Naive thymus-derived CD4-positive, alpha-beta T cell (primary cell): ENCODE data around the gene PRKCA. TPM values are rescaled to one million over a fixed set of nuclear protein-coding genes. Genes with fewer than 3 reads are reported as not detected.

Experiments
- ATAC-seq: fragments of 150-1000 bp; cut with Tn5 transposase; 2 replicates; pipeline ENCODE4 v1.10.0; 2021; ENCODE audit warnings: mild to moderate bottlenecking, moderate library complexity
- CTCF ChIA-PET: fragments of 350-600 bp; sonication (Branson Sonifier 250); formaldehyde crosslinking; loops from one replicate; lab custom pipeline; 2021; ENCODE audit warnings: antibody characterized with exemption; lab: Charles Lee
- POLR2A ChIA-PET: fragments of 350-600 bp; sonication (Branson Sonifier 250); formaldehyde crosslinking; loops from one replicate; lab custom pipeline; 2021; ENCODE audit warnings: antibody characterized with exemption, inconsistent platforms; lab: Charles Lee
- DNase-seq, 9 donors: peaks; one replicate each; pipeline versions ENCODE4 v3.0.0 to v3.0.0-alpha.2; 2020 to 2022; ENCODE audit warnings: mixed read lengths in 1 of 9
- H3K27ac ChIP-seq: one replicate; pipeline ENCODE4 v1.7.0; 2013; ENCODE audit warnings: mild to moderate bottlenecking, low read depth, low read length, moderate library complexity
- H3K27me3 ChIP-seq, 2 donors: one replicate each; pipeline ENCODE4 v1.7.0; 2013; ENCODE audit warnings: low read length in 2 of 2, mild to moderate bottlenecking in 2 of 2, moderate library complexity in 2 of 2; ENCODE audit not compliant: control insufficient read depth in 2 of 2, insufficient read depth in 2 of 2
- H3K36me3 ChIP-seq, 3 experiments: 1 replicate in 2 of 3; 2 replicates in 1 of 3; pipeline ENCODE4 v1.7.0; 2013; ENCODE audit warnings: low read length in 3 of 3, mild to moderate bottlenecking in 3 of 3, moderate library complexity in 1 of 3; ENCODE audit not compliant: insufficient read depth in 3 of 3, control insufficient read depth in 2 of 3
- H3K4me1 ChIP-seq, 2 donors: one replicate each; pipeline ENCODE4 v1.7.0; 2013; ENCODE audit warnings: low read length in 2 of 2, mild to moderate bottlenecking in 2 of 2, moderate library complexity in 1 of 2; ENCODE audit not compliant: control insufficient read depth in 2 of 2, insufficient read depth in 2 of 2
- H3K4me3 ChIP-seq: 2 replicates; pipeline ENCODE4 v1.7.0; 2013; ENCODE audit warnings: mild to moderate bottlenecking, low read length
- H3K9me3 ChIP-seq, 3 experiments: 1 replicate in 2 of 3; 2 replicates in 1 of 3; pipeline ENCODE4 v1.7.0; 2013; ENCODE audit warnings: low read length in 3 of 3; ENCODE audit not compliant: control insufficient read depth in 2 of 3
- H3K27ac Mint-ChIP-seq, 9 donors: one replicate each; pipeline ENCODE4 v1.8.0; 2020 to 2022; ENCODE audit warnings: mixed read lengths in 9 of 9, mild to moderate bottlenecking in 8 of 9, moderate library complexity in 5 of 9, inconsistent platforms in 2 of 9
- H3K27me3 Mint-ChIP-seq, 5 donors: one replicate each; pipeline ENCODE4 v1.8.0; 2021 to 2022; ENCODE audit warnings: mixed read lengths in 5 of 5, mild to moderate bottlenecking in 1 of 5
- H3K36me3 Mint-ChIP-seq, 5 donors: one replicate each; pipeline ENCODE4 v1.8.0; 2020 to 2022; ENCODE audit warnings: mixed read lengths in 5 of 5, mild to moderate bottlenecking in 3 of 5, inconsistent platforms in 1 of 5
- H3K4me1 Mint-ChIP-seq, 7 donors: one replicate each; pipeline ENCODE4 v1.8.0; 2020 to 2022; ENCODE audit warnings: mixed read lengths in 7 of 7, mild to moderate bottlenecking in 3 of 7, inconsistent platforms in 1 of 7
- H3K4me3 Mint-ChIP-seq, 10 donors: one replicate each; pipeline ENCODE4 v1.8.0; 2020 to 2022; ENCODE audit warnings: mild to moderate bottlenecking in 10 of 10, mixed read lengths in 10 of 10, moderate library complexity in 6 of 10, inconsistent platforms in 2 of 10
- H3K9me3 Mint-ChIP-seq, 11 donors: one replicate each; pipeline ENCODE4 v1.8.0; 2020 to 2022; ENCODE audit warnings: mixed read lengths in 11 of 11, mild to moderate bottlenecking in 4 of 11, inconsistent platforms in 1 of 11, moderate library complexity in 1 of 11
- intact Hi-C, 2 donors: fragments of 100-400 bp; cut with micrococcal nuclease; formaldehyde crosslinking; loops; one replicate each; pipeline ENCODE4 v1.15.1; 2023
- polyA plus RNA-seq, 2 donors: library from polyadenylated mRNA; unstranded; fragments of 300-500 nt; fragmentation: Illumina TruSeq; gene quantifications; one replicate each; pipeline ENCODE4 v1.2.3, GENCODE V29; 2021
- total RNA-seq, 6 experiments: library from RNA in 5 of 6; stranded (reverse) in 5 of 6; gene quantifications; 1 replicate in 5 of 6; 2 replicates in 1 of 6; pipeline ENCODE4 v1.2.3 and lab custom pipeline; 2021 to 2026

Gene PRKCA
- total and polyA plus RNA-seq, 7 experiments from 2014 or later = 4.1 to 186 (median 122) TPM

DNA sequence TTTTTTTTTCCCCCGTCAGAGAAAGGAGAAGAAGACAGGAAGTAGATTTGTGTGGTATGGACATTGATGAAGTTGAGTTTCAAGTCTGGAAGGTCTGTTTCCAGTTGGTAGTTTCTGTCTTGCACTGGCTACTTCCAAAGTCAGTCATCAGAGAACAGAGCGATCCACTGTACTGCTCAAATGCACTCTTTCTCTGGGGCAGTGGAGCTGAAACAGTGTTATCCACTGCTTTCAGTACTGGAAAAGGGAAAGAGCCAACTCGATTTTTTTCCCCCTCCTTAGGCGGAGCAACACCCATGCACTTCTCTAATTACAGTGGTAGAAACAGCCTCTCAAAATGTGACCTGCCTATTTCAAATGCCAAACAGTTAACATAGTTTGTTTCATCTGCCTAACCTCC lies 7.4 kb downstream of the PRKCA start:
- no peaks in the 10 kb centered on the region for H3K27me3 Mint-ChIP-seq
- Histone ChIP-seq H3K4me3 (no peak overlapping the region), H3K27ac (no peak overlapping the region), H3K36me3 (peaks cover 0 to 7% (median 0%) of the 10 kb centered on the region in 3 experiments), H3K4me1 (peaks cover 12 to 73% of the 10 kb centered on the region in 2 donors), H3K27me3 (no peaks in the 10 kb centered on the region), H3K9me3 (no peaks in the 10 kb centered on the region)
- H3K4me1 Mint-ChIP-seq = peaks cover 55 to 100% (median 96%) of the 10 kb centered on the region in 7 donors
- H3K36me3 Mint-ChIP-seq = peaks cover 4 to 68% (median 46%) of the 10 kb centered on the region in 5 donors
- DNase-seq (no peak), ATAC-seq (no peak)
- peak overlapping the region; percentile 4 to 99 (median 50) for H3K4me3 Mint-ChIP-seq
- POLR2A ChIA-PET = interaction anchor here (0.7 to 1.9 kb wide), 3 partner anchors 8 to 29 kb away, joined by 3 to 10 read pairs (median 4); no protein-coding TSS in a partner anchor
- CTCF ChIA-PET = interaction anchor here (0.7 kb wide), 1 partner anchor 236 kb away, joined by 3 read pairs; no protein-coding TSS in a partner anchor
- intact Hi-C loops = no loop called here
- H3K27ac Mint-ChIP-seq = peak overlapping the region; percentile 22 to 98 (median 88)
- H3K9me3 Mint-ChIP-seq = peaks cover 0 to 3% (median 0%) of the 10 kb centered on the region in 11 donors

GRCh38 chr17:66310528-66311148 lies 8.2 kb downstream of the PRKCA start:
- CTCF ChIA-PET = interaction anchor here (0.7 kb wide), 1 partner anchor 235 kb away, joined by 3 read pairs; no protein-coding TSS in a partner anchor
- Histone ChIP-seq H3K4me3 (no peak overlapping the region), H3K27ac (peak overlapping the region; percentile 31), H3K9me3 (no peaks in the 10 kb centered on the region), H3K27me3 (no peaks in the 10 kb centered on the region), H3K4me1 (peaks cover 11 to 68% of the 10 kb centered on the region in 2 donors), H3K36me3 (peaks cover 0 to 7% (median 0%) of the 10 kb centered on the region in 3 experiments)
- Mint-ChIP-seq H3K36me3 (peaks cover 6 to 68% (median 48%) of the 10 kb centered on the region in 5 donors), H3K27me3 (no peaks in the 10 kb centered on the region), H3K9me3 (peaks cover 0 to 3% (median 0%) of the 10 kb centered on the region in 11 donors), H3K27ac (peak overlapping the region; percentile 21 to 98 (median 88)), H3K4me3 (peak overlapping the region in 9 of 10 donors; percentile 2 to 99 (median 51)), H3K4me1 (peaks cover 56 to 100% (median 94%) of the 10 kb centered on the region in 7 donors)
- DNase-seq = peak in 1 of 9 donors; percentile 37
- POLR2A ChIA-PET = interaction anchor here (0.7 to 1.9 kb wide), 4 partner anchors 9 to 28 kb away, joined by 3 to 10 read pairs (median 4); no protein-coding TSS in a partner anchor
- intact Hi-C loops = no loop called here
- no peak for ATAC-seq

GRCh38 chr17:66312912-66313311 lies 10.5 kb downstream of the PRKCA start:
- ChIA-PET CTCF (interaction anchor here (0.6 to 1.7 kb wide), 5 partner anchors 9 to 101 kb away, joined by 3 to 9 read pairs (median 3); no protein-coding TSS in a partner anchor), POLR2A (interaction anchor here (1.3 to 6.6 kb wide), 4 partner anchors 9 to 15 kb away, joined by 4 to 89 read pairs (median 12); no protein-coding TSS in a partner anchor)
- peaks cover 10 to 64% (median 38%) of the 10 kb centered on the region in 5 donors for H3K36me3 Mint-ChIP-seq
- Histone ChIP-seq H3K4me3 (no peak overlapping the region), H3K27ac (no peak overlapping the region), H3K27me3 (no peaks in the 10 kb centered on the region), H3K36me3 (peaks cover 0 to 7% (median 0%) of the 10 kb centered on the region in 3 experiments), H3K4me1 (peaks cover 4 to 62% of the 10 kb centered on the region in 2 donors), H3K9me3 (no peaks in the 10 kb centered on the region)
- no peaks in the 10 kb centered on the region for H3K27me3 Mint-ChIP-seq
- intact Hi-C loops = loop anchor here (1.0 kb wide), 2 partner anchors 8 to 9 kb away; no protein-coding TSS in a partner anchor
- no peaks in the 10 kb centered on the region for H3K9me3 Mint-ChIP-seq
- peak overlapping the region; percentile 3 to 81 (median 65) for H3K27ac Mint-ChIP-seq
- peaks cover 60 to 98% (median 91%) of the 10 kb centered on the region in 7 donors for H3K4me1 Mint-ChIP-seq
- DNase-seq (no peak), ATAC-seq (no peak)
- H3K4me3 Mint-ChIP-seq = peak overlapping the region in 9 of 10 donors; percentile 33 to 74 (median 58)

DNA sequence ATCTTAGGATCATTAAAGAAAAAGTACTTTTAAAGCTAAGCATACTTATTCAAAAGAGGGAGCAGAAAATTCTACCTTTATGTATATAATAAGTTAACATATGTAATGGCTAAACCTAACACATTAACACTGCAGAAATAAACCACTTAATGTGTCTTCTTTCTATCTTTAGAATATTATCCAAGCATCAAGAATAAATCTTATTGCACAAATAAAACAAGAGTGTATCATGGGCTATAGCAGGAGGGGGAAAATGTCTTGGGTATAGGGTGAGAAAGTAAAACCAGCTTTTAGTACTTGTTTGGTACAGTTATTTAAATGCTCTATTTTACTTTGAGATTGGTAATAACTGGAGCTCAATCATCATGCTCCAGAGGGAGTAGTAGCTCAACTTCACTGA lies 10.9 kb downstream of the PRKCA start:
- Histone ChIP-seq H3K9me3 (no peaks in the 10 kb centered on the region), H3K27ac (no peak overlapping the region), H3K4me1 (peaks cover 4 to 63% of the 10 kb centered on the region in 2 donors), H3K36me3 (peaks cover 0 to 7% (median 0%) of the 10 kb centered on the region in 3 experiments), H3K4me3 (no peak overlapping the region), H3K27me3 (no peaks in the 10 kb centered on the region)
- Mint-ChIP-seq H3K4me3 (peak overlapping the region in 9 of 10 donors; percentile 3 to 74 (median 58)), H3K9me3 (no peaks in the 10 kb centered on the region), H3K36me3 (peaks cover 10 to 64% (median 34%) of the 10 kb centered on the region in 5 donors), H3K27me3 (no peaks in the 10 kb centered on the region), H3K4me1 (peaks cover 60 to 98% (median 91%) of the 10 kb centered on the region in 7 donors), H3K27ac (peak overlapping the region in 8 of 9 donors; percentile 20 to 81 (median 56))
- ChIA-PET POLR2A (interaction anchor here (1.3 to 6.6 kb wide), 4 partner anchors 9 to 15 kb away, joined by 4 to 89 read pairs (median 12); no protein-coding TSS in a partner anchor), CTCF (interaction anchor here (0.6 to 1.7 kb wide), 4 partner anchors 9 to 100 kb away, joined by 3 to 9 read pairs (median 6); no protein-coding TSS in a partner anchor)
- DNase-seq (no peak), ATAC-seq (no peak)
- intact Hi-C loops = loop anchor here (1.0 kb wide), 2 partner anchors 8 to 9 kb away; no protein-coding TSS in a partner anchor

GRCh38 chr17:66313995-66314659 lies 11.7 kb downstream of the PRKCA start:
- H3K9me3 Mint-ChIP-seq = no peaks in the 10 kb centered on the region
- intact Hi-C loops = loop anchor here (1.0 kb wide), 3 partner anchors 9 to 17 kb away; no protein-coding TSS in a partner anchor
- POLR2A ChIA-PET = interaction anchor here (1.3 to 6.6 kb wide), 4 partner anchors 8 to 14 kb away, joined by 4 to 89 read pairs (median 12); no protein-coding TSS in a partner anchor
- no peaks in the 10 kb centered on the region for H3K27me3 ChIP-seq
- H3K9me3 ChIP-seq = no peaks in the 10 kb centered on the region
- peaks cover 4 to 57% of the 10 kb centered on the region in 2 donors for H3K4me1 ChIP-seq
- H3K4me3 Mint-ChIP-seq = peak overlapping the region in 7 of 10 donors; percentile 0 to 74 (median 54)
- H3K36me3 Mint-ChIP-seq = peaks cover 10 to 58% (median 26%) of the 10 kb centered on the region in 5 donors
- CTCF ChIA-PET = interaction anchor here (0.7 to 1.7 kb wide), 3 partner anchors 10 to 295 kb away, joined by 4 to 9 read pairs (median 8); no protein-coding TSS in a partner anchor
- H3K36me3 ChIP-seq = peaks cover 0 to 7% (median 0%) of the 10 kb centered on the region in 3 experiments
- H3K4me1 Mint-ChIP-seq = peaks cover 54 to 95% (median 88%) of the 10 kb centered on the region in 7 donors
- DNase-seq = peak in 2 of 9 donors; percentile 37 to 38
- H3K27ac ChIP-seq = no peak overlapping the region
- no peaks in the 10 kb centered on the region for H3K27me3 Mint-ChIP-seq
- peak overlapping the region; percentile 0 to 81 (median 46) for H3K27ac Mint-ChIP-seq
- no peak overlapping the region for H3K4me3 ChIP-seq
- ATAC-seq = no peak
